Activated gamma-delta T cell (primary cell): Measurements from ENCODE around the gene NLRX1.
"Not testable (repeated sequence)": the region's sequence is repeated elsewhere in the genome, so short reads cannot be mapped to it uniquely, and the experiment has no call there.

ENCODE experiments used
- DNase-seq: peaks from one replicate; lab custom pipeline; 2025; lab: John Stamatoyannopoulos, UW

NLRX1 gene

DNA sequence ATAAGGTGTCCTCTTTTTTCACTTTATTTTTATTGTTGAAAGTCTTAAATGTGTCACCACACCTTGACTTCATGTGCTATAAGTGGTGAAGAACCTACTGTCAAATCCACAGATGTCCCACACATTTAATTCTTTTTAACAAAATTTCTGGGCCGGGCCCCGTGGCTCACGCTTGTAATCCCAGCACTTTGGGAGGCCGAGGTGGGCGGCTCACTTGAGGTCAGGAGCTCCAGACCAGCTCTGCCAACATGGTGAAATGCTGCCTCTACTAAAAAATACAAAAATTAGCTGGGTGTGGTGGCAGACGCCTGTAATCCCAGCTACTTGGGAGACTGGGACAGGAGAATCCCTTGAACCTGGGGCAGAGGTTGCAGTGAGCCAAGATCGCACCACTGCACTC is 40.7 kb downstream of the NLRX1 start:
- DNase-seq: no peak

DNA sequence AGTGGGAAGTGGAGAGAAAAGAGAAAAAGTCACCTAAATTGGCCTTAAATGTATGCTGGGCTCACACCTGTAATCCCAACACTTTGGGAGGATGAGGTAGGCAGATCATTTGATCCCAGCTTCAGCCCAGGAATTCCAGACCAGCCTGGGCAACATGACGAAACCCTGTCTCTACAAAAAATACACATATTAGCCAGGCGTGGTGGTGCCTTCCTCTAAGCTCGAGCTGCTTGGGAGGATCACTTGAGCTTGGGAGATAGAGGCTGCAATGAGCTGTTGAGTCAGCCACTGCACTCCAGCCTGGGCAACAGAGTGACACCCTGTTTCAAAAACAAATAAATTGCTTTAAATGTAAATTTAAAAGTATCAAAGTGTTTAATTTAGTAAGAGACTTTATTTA is 41.5 kb downstream of the NLRX1 start:
- DNase-seq: no peak

DNA sequence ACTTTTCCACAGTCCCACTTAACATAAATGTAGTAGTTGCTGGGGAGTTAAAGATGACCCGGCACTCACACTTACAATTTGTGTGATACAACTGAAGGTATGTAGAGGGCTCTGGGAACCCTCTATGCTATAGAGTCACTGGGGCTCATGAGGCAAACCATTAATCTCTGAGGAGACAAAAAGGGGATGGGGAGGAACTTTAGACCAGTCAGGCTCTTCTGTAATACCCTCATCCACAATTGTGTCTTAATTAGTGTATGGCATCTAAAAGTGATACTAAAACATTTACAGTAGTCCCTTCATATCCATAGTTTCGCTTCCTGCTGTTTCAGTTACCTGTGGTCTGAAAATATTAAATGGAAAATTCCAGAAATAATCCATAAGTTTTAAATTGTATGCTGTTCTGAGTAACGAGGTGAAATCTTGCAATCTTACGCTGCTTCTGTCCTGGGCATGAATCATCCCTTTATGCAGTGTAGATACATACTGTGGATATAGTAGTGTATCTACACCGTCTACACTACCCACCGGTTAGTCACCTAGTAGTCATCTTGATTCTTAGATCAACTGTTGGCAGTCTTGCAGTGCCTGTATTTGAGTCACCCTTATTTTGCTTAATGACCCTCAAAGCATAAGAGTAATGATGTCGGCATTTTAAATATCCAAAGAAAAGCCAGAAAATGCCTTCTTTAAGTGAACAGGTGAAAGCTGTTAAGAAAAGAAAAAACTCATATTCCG is 49.8 kb downstream of the NLRX1 start:
- DNase-seq: no peak

DNA sequence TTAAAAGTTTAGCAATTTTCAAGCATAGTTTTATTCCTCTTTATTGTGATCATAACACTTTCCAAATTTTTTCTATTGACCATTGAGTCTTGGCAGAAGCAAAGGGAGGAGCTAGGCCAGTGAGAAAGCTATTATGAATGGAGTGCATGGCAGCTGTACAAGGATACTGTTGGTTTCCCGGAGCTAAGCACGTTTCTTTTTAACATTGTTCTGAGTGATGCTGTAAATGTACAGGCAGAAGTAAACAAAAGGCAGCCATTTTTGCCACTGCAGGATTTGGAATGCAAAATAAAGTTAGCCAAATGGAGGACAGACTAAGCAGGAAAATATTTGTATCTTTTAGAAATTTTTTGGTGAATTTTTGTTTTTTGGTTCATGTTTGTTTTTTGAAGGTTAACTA is 53.8 kb downstream of the NLRX1 start:
- no peak for DNase-seq

DNA sequence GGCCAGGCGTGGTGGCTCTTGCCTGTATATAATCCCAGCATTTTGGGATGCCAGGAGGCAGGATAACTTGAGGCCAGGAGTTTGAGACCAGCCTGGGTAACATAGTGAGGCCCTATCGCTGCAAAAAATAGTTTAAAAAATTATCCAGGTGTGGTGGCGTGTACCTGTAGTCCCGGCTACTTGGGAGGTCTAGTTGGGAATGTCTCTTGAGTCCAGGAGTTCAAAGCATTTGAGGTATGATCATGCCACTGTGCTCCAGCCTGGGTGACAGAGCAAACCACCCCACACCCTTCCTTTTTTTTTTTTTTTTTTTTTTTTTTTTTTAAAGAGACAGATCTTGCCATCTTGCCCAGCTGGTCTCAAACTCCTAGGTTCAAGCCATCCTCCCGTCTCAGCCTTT is 54.4 kb downstream of the NLRX1 start:
- DNase-seq: no peak

DNA sequence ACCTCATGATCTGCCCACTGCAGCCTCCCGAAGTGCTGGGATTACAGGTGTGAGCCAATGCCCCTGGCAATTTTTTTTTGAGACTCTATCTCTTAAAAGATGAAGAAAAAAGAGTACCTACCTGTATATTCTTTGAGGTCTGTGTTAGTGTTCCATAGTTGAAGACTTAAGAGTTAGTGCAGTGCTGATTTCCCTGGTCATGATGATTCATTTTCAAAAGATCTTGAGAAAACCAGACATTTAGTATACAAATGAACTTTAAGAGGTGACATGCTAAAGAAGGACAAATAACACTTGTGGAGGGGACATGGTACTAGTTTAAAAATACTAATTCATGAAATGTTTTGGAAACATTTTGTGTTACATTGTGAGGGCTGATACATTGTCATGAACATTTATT is 55.3 kb downstream of the NLRX1 start:
- no peak for DNase-seq

DNA sequence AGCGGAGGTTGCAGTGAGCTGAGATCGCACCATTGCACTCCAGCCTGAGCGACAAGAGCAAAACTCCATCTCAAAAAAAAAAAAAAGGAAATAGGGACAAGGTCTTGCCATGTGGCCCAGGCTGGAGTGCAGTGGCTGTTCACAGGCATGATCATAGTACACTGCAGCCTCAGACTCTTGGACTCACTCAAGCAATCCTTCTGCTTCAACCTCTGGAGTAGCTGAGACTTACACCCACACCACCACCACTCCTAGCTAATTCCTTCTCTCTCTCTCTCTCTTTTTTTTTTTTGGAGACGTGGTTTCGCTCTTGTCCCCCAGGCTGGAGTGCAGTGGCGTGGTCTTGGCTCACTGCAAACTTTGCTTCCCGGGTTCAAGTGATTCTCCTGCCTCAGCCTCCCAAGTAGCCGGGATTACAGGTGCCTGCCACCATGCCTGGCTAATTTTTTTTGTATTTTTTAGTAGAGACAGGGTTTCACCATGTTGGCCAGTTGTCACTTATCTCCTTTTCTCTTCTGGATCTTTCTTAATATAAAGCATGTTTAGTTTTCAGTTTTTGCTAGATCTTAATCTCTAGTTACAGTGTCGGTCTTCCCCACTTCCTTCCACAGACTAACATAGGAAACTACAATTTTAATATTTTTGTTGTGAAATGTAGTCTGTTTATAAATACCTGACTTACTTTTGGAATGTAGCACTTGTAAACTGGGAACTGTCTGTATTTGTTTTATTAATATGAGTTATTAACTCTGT is 60.2 kb downstream of the NLRX1 start:
- not testable (repeated sequence) for DNase-seq

DNA sequence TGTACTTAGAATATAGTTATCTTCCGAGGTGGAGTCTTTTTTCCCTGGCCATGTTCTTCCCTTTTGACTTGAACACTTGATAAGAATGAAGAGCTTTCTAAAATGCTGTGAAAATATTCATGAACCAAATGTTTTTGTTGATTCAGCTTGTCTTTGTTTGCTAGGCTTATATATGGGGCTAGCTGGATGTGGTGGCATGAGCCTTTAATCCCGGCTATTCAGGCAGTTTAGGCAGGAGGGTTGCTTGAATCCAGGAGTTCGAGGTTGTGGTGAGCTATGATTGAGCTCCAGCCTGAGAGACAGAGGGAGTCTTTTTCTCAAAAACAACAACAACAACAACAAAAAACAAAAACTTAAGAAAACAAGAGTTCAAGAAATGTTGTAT is 60.8 kb downstream of the NLRX1 start:
- no peak for DNase-seq

DNA sequence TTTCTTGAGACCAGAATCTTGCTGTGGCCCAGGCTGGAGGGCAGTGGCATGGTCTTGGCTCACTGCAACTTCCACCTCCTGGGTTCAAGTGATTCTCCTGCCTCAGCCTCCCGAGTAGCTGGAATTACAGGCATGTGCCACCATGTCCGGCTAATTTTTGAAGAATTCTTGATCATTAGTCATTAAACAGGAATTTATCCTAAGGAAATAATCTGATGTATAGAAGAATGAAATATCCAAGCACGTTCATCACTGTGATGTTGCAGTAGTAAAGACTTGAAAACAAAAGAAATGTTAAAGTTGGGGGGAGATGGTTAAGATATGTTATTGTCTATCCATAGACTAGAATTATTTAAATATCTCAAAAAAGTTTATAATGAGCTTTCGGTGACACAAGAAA is 61.2 kb downstream of the NLRX1 start:
- no peak for DNase-seq
